Activated T-helper 2 cell treated with anti-CD3 and anti-CD28 coated beads, Interferon-gamma antibody, Interleukin-2, Interleukin-4, amounts not matched to agents 10 μg/mL and 5 μg/mL and 100 μg/mL, durations not matched to agents 14 hours and 24 hours and 36 hours (primary cell): ENCODE data around the gene ZFAND3. TPM values are rescaled to one million over a fixed set of nuclear protein-coding genes. Genes with fewer than 3 reads are reported as not detected.
"Not testable (repeated sequence)": the region's sequence is repeated elsewhere in the genome, so short reads cannot be mapped to it uniquely, and the experiment has no call there.

Source experiments
- DNase-seq: peaks from one replicate; pipeline ENCODE4 v3.0.0; 2021; ENCODE audit warnings: low spot score
- H3K27ac Mint-ChIP-seq: one replicate; pipeline ENCODE4 v1.8.0; 2021; ENCODE audit warnings: mixed read lengths
- H3K27me3 Mint-ChIP-seq: one replicate; pipeline ENCODE4 v1.8.0; 2021; ENCODE audit warnings: low read depth, mixed read lengths
- H3K36me3 Mint-ChIP-seq: one replicate; pipeline ENCODE4 v1.8.0; 2021; ENCODE audit warnings: low read depth, mixed read lengths
- H3K4me1 Mint-ChIP-seq: one replicate; pipeline ENCODE4 v1.8.0; 2021; ENCODE audit warnings: low read depth, mixed read lengths
- H3K4me3 Mint-ChIP-seq: one replicate; pipeline ENCODE4 v1.8.0; 2021; ENCODE audit warnings: low read depth, mild to moderate bottlenecking, moderate library complexity, mixed read lengths
- H3K9me3 Mint-ChIP-seq: one replicate; pipeline ENCODE4 v1.8.0; 2021; ENCODE audit warnings: mixed read lengths
- intact Hi-C: fragments of 100-400 bp; cut with micrococcal nuclease; formaldehyde crosslinking; loops from one replicate; pipeline ENCODE4 v1.15.1; 2023
- total RNA-seq: library from RNA; stranded (reverse); gene quantifications from 2 replicates; pipeline ENCODE4 v1.2.3, GENCODE V29; 2022

ZFAND3 gene
- total RNA-seq, 1 donor from 2014 or later: 30.8 TPM

DNA sequence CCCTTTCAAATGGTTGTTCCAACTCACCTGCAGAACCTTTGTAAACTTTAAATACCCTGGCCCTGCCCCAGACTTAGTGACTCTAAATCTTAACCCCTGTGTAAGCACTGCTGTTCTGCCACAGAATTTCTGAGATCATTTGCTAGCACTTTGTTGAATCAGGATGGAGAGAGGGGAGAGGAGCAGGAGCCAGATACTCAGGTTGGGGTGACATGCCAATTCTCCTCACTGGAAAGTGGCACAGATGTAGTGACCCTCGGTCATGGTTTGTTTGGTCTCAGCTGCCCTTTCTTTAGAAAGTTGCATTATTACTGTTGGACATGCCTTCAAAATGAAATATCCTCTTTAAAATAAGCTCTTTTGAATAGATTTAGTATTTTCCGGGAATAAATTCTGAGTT lies 168.0 kb downstream of the ZFAND3 start:
- intact Hi-C loops: loop anchor here (2.0 to 10.0 kb wide), 3 partner anchors 53 to 170 kb away; partner anchors contain the start of gene ZFAND3
- no peaks in the 10 kb centered on the region for H3K9me3 Mint-ChIP-seq
- H3K4me1 Mint-ChIP-seq: peaks cover 42% of the 10 kb centered on the region
- H3K4me3 Mint-ChIP-seq: no peak overlapping the region
- H3K27me3 Mint-ChIP-seq: no peaks in the 10 kb centered on the region
- DNase-seq: no peak
- H3K36me3 Mint-ChIP-seq: no peaks in the 10 kb centered on the region
- peak overlapping the region; percentile 9 for H3K27ac Mint-ChIP-seq

GRCh38 chr6:37988127-37988526 lies 168.6 kb downstream of the ZFAND3 start:
- Mint-ChIP-seq H3K27ac (peak overlapping the region; percentile 8), H3K9me3 (no peaks in the 10 kb centered on the region), H3K4me1 (peaks cover 42% of the 10 kb centered on the region), H3K4me3 (no peak overlapping the region), H3K27me3 (no peaks in the 10 kb centered on the region), H3K36me3 (no peaks in the 10 kb centered on the region)
- intact Hi-C loops: loop anchor here (5.0 to 10.0 kb wide), 2 partner anchors 53 to 171 kb away; partner anchors contain the start of gene ZFAND3
- no peak for DNase-seq

DNA sequence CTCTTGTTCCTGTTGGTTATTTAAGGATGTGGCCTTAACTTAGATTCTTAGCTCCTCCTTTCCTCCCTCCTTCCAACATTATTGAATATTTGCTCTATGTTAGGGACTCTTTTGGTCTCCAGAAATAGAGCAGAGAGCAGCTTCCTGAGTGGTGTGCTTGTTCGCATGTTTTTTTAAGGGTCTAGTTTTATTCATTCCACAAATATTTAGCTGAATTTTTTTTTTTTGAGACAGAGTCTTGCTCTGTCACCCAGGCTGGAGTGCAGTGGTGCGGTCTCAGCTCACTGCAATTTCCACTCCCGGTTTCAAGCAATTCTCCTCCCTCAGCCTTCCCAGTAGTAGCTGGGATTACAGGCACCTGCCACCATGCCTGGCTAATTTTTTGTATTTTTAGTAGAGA lies 169.2 kb downstream of the ZFAND3 start:
- intact Hi-C loops: loop anchor here (5.0 to 10.0 kb wide), 2 partner anchors 54 to 171 kb away; partner anchors contain the start of gene ZFAND3
- Mint-ChIP-seq H3K27ac (peak overlapping the region; percentile 8), H3K36me3 (no peaks in the 10 kb centered on the region), H3K4me3 (no peak overlapping the region), H3K4me1 (peaks cover 40% of the 10 kb centered on the region), H3K27me3 (no peaks in the 10 kb centered on the region), H3K9me3 (no peaks in the 10 kb centered on the region)
- DNase-seq: no peak

GRCh38 chr6:37990762-37991525 lies 171.4 kb downstream of the ZFAND3 start:
- H3K36me3 Mint-ChIP-seq: no peaks in the 10 kb centered on the region
- intact Hi-C loops: loop anchor here (5.0 kb wide), 1 partner anchor 39 kb away; no protein-coding TSS in a partner anchor
- H3K27me3 Mint-ChIP-seq: no peaks in the 10 kb centered on the region
- H3K27ac Mint-ChIP-seq: no peak overlapping the region
- DNase-seq: no peak
- H3K9me3 Mint-ChIP-seq: no peaks in the 10 kb centered on the region
- H3K4me1 Mint-ChIP-seq: peaks cover 26% of the 10 kb centered on the region
- no peak overlapping the region for H3K4me3 Mint-ChIP-seq

- no peaks in the 10 kb centered on the region for H3K27me3 Mint-ChIP-seq
- H3K4me1 Mint-ChIP-seq: peaks cover 13% of the 10 kb centered on the region
- no peak overlapping the region for H3K4me3 Mint-ChIP-seq
- H3K36me3 Mint-ChIP-seq: no peaks in the 10 kb centered on the region
- H3K27ac Mint-ChIP-seq: no peak overlapping the region
- DNase-seq: no peak
- no peaks in the 10 kb centered on the region for H3K9me3 Mint-ChIP-seq
- intact Hi-C loops: loop anchor here (5.0 kb wide), 1 partner anchor 40 kb away; no protein-coding TSS in a partner anchor
Observed at GRCh38 chr6:37992749-37993148, 173.2 kb downstream of the ZFAND3 start.

DNA sequence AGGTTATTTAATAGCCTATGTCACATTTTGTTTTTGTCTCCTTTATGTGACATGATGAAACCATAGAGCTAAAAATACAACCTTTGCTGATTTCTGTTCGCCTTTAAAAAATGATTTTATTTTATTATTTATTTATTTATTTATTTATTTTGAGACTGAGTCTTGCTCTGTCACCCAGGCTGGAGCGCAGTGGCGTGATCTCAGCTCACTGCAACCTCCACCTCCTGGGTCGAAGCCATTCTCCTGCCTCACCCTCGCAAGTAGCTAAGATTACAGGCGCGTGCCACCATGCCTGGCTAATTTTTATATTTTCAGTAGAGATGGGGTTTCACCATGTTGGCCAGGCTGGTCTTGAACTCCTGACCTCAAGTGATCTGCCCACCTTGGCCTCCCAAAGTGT lies 173.7 kb downstream of the ZFAND3 start:
- intact Hi-C loops: loop anchor here (5.0 kb wide), 1 partner anchor 41 kb away; no protein-coding TSS in a partner anchor
- peaks cover 12% of the 10 kb centered on the region for H3K4me1 Mint-ChIP-seq
- DNase-seq, H3K4me3 Mint-ChIP-seq, H3K9me3 Mint-ChIP-seq, H3K27me3 Mint-ChIP-seq, H3K36me3 Mint-ChIP-seq, H3K27ac Mint-ChIP-seq: not testable (repeated sequence)

DNA sequence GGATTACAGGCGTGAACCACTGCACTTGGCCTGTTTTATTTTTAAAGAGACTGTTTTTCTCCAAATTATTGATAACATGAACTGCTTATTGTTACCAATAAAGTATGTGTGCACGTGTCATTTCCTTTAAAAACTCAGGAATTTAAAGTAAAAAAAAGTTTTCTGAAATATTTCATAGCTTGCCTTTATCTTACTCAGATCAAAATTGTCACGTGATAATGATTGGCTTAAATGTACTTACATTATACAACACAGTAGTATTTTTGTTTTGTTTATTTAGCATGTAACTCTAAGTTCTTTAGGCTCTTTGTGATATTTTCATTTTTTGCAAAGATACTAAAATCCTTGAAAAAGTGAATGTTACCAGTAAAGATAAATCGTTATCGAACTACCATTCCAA lies 174.1 kb downstream of the ZFAND3 start:
- no peak overlapping the region for H3K4me3 Mint-ChIP-seq
- no peak for DNase-seq
- H3K36me3 Mint-ChIP-seq: no peaks in the 10 kb centered on the region
- peaks cover 8% of the 10 kb centered on the region for H3K4me1 Mint-ChIP-seq
- intact Hi-C loops: loop anchor here (5.0 kb wide), 1 partner anchor 41 kb away; no protein-coding TSS in a partner anchor
- no peak overlapping the region for H3K27ac Mint-ChIP-seq
- H3K27me3 Mint-ChIP-seq: no peaks in the 10 kb centered on the region
- H3K9me3 Mint-ChIP-seq: no peaks in the 10 kb centered on the region

GRCh38 chr6:37994223-37994622 lies 174.7 kb downstream of the ZFAND3 start:
- intact Hi-C loops: loop anchor here (5.0 kb wide), 1 partner anchor 42 kb away; no protein-coding TSS in a partner anchor
- H3K27me3 Mint-ChIP-seq: no peaks in the 10 kb centered on the region
- H3K4me1 Mint-ChIP-seq: peaks cover 5% of the 10 kb centered on the region

GRCh38 chr6:37998366-37998765 lies 178.8 kb downstream of the ZFAND3 start:
- no peak for DNase-seq
- Mint-ChIP-seq H3K4me3 (no peak overlapping the region), H3K27me3 (no peaks in the 10 kb centered on the region), H3K36me3 (no peaks in the 10 kb centered on the region), H3K27ac (no peak overlapping the region), H3K9me3 (no peaks in the 10 kb centered on the region), H3K4me1 (peaks cover 2% of the 10 kb centered on the region)
- intact Hi-C loops: no loop called here

More at GRCh38 chr6:37994223-37994622, 174.7 kb downstream of the ZFAND3 start:
- DNase-seq: no peak
- Mint-ChIP-seq H3K27ac (no peak overlapping the region), H3K9me3 (no peaks in the 10 kb centered on the region), H3K36me3 (no peaks in the 10 kb centered on the region), H3K4me3 (no peak overlapping the region)

GRCh38 chr6:38001386-38001785 lies 181.9 kb downstream of the ZFAND3 start:
- H3K4me1 Mint-ChIP-seq: peaks cover 14% of the 10 kb centered on the region
- H3K27me3 Mint-ChIP-seq: no peaks in the 10 kb centered on the region
- intact Hi-C loops: no loop called here
- H3K9me3 Mint-ChIP-seq: no peaks in the 10 kb centered on the region
- H3K4me3 Mint-ChIP-seq: no peak overlapping the region
- DNase-seq: no peak
- H3K27ac Mint-ChIP-seq: no peak overlapping the region
- H3K36me3 Mint-ChIP-seq: no peaks in the 10 kb centered on the region

DNA sequence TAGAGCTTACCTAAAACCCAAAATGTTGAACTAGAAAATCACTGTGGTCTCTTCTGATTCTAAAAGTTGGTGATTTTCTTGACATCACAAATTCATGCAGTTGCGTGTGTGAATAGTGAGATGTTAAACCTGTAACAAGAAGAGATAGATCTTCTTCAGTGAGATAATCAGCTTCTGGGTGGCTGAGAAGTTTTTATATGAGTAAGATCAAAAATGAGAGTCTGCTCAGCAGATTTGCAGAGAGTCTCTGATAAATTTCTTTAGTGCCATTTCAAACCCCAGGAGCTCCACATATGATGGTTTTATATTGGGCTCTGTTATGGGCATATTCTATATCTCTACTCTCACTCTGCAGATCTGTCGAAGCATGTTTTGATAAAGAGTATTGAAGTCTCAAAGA lies 185.4 kb downstream of the ZFAND3 start:
- no peak for DNase-seq
- intact Hi-C loops: no loop called here
- Mint-ChIP-seq H3K4me3 (no peak overlapping the region), H3K9me3 (no peaks in the 10 kb centered on the region), H3K4me1 (peaks cover 14% of the 10 kb centered on the region), H3K27me3 (no peaks in the 10 kb centered on the region), H3K27ac (no peak overlapping the region), H3K36me3 (no peaks in the 10 kb centered on the region)

DNA sequence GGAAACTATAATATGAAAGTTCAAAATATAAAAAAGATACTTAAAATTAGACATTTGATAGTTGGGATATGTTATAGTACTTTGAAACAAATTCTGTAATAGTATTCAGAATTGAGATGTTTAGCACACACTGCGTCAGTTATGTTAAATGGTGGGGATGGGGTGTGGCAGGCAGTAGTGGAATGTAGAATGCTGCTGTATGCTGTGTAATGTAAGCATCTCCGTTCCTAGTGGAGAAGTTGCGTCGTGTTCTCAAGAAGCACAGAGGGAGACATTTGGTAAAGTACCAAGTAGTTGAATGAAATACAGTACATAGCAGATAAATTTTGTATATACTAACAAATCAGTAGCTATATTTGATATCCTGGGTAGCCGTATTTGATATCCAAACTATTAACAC lies 192.4 kb downstream of the ZFAND3 start:
- DNase-seq: no peak
- H3K4me1 Mint-ChIP-seq: peaks cover 3% of the 10 kb centered on the region
- peaks cover 3% of the 10 kb centered on the region for H3K36me3 Mint-ChIP-seq
- H3K27ac Mint-ChIP-seq: no peak overlapping the region
- no peak overlapping the region for H3K4me3 Mint-ChIP-seq
- intact Hi-C loops: loop anchor here (5.0 kb wide), 1 partner anchor 220 kb away; no protein-coding TSS in a partner anchor
- H3K27me3 Mint-ChIP-seq: no peaks in the 10 kb centered on the region
- H3K9me3 Mint-ChIP-seq: no peaks in the 10 kb centered on the region

DNA sequence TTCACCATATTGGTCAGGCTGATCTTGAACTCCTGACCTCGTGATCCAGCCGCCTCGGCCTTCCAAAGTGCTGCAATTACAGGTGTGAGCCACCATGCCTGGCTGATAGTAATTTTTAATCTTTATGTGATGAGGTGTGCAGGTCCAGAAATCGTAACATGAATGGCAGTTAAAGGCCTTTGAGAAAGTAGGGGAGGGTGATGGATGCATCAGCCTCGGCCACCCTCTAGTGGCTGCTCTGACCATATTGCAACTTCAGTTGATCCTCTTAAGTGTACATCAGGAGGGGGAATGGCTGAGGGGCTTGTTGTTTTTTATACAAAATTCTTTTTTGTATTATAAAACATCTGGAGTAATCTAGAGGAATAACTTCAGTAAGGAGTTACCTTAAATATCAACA lies 193.0 kb downstream of the ZFAND3 start:
- Mint-ChIP-seq H3K36me3 (peaks cover 3% of the 10 kb centered on the region), H3K27me3 (no peaks in the 10 kb centered on the region), H3K9me3 (no peaks in the 10 kb centered on the region), H3K4me1 (peaks cover 3% of the 10 kb centered on the region), H3K4me3 (no peak overlapping the region), H3K27ac (no peak overlapping the region)
- no peak for DNase-seq
- intact Hi-C loops: loop anchor here (5.0 kb wide), 1 partner anchor 220 kb away; no protein-coding TSS in a partner anchor
